ENCODE measurements around the gene RBMS1.

DNA sequence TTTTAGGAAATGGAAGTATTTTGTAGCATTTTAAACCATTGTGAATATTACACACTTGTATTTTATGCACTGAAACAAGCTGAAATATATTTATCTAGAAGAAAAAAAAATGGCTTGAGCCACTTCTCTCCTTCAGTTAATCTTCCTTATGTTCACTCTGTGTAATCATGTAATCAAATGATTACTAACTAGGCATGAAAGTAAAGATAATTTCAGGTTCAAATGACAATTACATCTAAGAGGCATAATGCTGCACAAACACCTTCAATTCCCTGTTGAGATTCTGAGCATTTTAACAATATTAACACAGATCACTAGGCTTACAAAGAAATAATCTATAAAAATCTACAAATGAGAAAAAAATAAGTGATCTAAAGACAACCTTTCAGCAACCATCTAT lies 173.9 kb downstream of the RBMS1 start:
- TF ChIP-seq CTCF (IDR thresholded peaks at IDR 0.05) = no peak
- no peak for TF ChIP-seq POLR2A (IDR thresholded peaks at IDR 0.05)

Measured in lower leg skin (tissue), 3 donors.